Bronchial epithelial cell (primary cell): Measurements from ENCODE around the gene IL17C. TPM values are rescaled to one million over a fixed set of nuclear protein-coding genes. Genes with fewer than 3 reads are reported as not detected.

Experiments
- DNase-seq: peaks from one replicate; pipeline ENCODE4 v3.0.0-alpha.2; 2010; ENCODE audit warnings: low read depth
- FAIRE-seq: peaks from 2 replicates; lab custom pipeline; 2011; peaks lifted over from hg19 to GRCh38; lab: Jason Lieb, UNC
- H3K27me3 ChIP-seq: 2 replicates; pipeline ENCODE4 v1.5.1; 2011; ENCODE audit warnings: low read length; ENCODE audit not compliant: control insufficient read depth, insufficient read depth
- H3K36me3 ChIP-seq: 2 replicates; pipeline ENCODE4 v1.5.1; 2011; ENCODE audit warnings: low read length; ENCODE audit not compliant: control insufficient read depth, insufficient read depth
- H3K4me3 ChIP-seq: 2 replicates; pipeline ENCODE4 v1.5.1; 2011; ENCODE audit warnings: mild to moderate bottlenecking, low read depth, low read length, control low read depth
- CTCF ChIP-seq: IDR thresholded peaks from 2 replicates; pipeline ENCODE4 v1.5.1; 2011; ENCODE audit warnings: mild to moderate bottlenecking, moderate library complexity, low read length, control low read depth, inconsistent platforms; ENCODE audit not compliant: insufficient read depth, severe bottlenecking
- total RNA-seq: library from RNA; depleted of rRNA; stranded (reverse); fragments of >200 nt; gene quantifications from 2 replicates; pipeline ENCODE4 v1.2.1, GENCODE V29; 2014

Gene IL17C
- total RNA-seq, 1 donor from 2014 or later = under 0.01 TPM

DNA sequence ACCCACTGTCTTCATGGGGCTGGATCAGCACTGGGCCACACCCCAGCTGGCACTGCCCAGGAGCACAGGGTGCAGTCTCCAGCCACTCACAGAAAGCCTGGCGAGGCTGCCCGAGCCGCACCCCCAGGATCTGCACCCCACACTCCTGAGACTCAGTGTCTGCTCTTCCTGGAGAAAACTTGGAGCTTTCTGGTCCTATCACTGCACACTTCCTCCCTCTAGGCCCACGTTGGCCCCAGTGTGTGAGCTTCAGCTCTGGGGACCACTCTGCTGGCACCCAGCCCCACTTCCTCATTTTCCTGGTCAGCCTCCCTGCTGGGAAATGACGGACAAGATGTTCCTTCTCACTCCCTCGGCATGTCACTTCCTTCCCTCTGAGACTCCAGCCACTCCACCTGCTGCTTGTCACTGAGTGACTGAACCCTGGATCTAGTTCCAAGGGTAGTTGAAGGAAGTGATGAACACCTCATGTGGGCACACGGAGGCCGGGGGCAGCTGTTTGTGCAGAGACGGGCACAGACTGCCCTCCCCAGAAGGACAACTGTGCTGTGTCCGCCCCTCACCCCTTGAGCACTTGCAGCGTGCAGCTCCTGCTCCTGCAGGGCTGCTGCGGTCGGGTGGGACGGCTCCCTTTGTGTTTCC is 39.2 kb upstream of the IL17C start:
- H3K27me3 ChIP-seq = no peaks in the 10 kb centered on the region
- DNase-seq = no peak
- H3K4me3 ChIP-seq = no peak overlapping the region
- H3K36me3 ChIP-seq = peaks cover 29% of the 10 kb centered on the region
- FAIRE-seq = no peak
- no peak for TF ChIP-seq CTCF

DNA sequence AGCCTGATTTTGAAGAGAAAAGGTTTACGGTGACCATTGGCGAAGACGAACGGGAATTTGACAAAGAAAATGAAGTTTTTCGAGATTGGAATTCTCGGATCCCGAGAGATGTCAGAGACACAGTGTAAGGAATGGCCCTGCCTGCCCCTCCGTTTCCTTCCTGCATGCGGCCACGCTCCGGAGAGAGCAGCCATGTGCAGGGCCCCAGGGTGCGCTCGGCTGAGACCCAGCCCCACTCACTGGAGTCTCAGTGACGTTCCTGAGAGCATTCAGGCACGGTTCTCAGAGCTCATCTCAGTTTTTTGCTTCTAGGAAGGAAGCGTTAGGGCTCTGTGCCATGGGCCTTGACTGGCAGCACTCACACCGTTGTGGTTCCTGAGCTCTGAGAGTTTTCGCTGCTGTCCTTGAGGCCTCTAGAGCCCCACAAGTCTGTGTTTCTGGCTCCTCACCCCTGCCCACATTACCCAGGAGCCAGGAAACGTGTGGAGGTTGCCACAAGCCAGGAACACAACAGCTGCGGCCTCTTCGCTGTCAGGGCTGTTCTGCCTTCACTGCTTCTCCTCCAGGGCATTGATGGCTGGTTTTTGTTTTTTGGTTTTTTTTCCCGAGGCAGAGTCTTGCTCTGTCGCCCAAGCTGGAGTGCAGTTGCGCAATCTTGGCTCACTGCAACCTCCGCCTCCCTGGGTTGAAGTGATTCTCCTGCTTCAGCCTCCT is 38.4 kb upstream of the IL17C start:
- H3K4me3 ChIP-seq = no peak overlapping the region
- no peak for FAIRE-seq
- TF ChIP-seq CTCF = no peak
- no peak for DNase-seq
- H3K27me3 ChIP-seq = no peaks in the 10 kb centered on the region
- peaks cover 32% of the 10 kb centered on the region for H3K36me3 ChIP-seq

DNA sequence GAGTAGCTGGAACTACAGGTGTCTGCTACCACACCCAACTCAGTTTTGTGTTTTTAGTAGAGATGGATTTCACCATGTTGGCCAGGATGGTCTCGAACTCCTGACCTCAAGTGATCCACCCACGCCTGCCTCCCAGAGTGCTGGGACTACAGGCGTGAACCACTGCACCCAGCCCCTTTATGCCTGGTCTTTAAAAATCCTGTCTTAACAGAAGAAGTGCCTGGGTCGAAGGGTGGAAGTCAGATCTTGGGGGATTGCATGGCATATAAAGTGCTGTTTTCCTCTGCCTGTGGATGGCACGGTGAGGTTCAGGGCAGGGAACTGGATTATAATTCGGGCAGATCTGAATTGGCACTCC is 37.9 kb upstream of the IL17C start:
- Histone ChIP-seq H3K27me3 (no peaks in the 10 kb centered on the region), H3K36me3 (peaks cover 36% of the 10 kb centered on the region), H3K4me3 (no peak overlapping the region)
- TF ChIP-seq CTCF = no peak
- DNase-seq (no peak), FAIRE-seq (no peak)

- DNase-seq (no peak), FAIRE-seq (no peak)
- Histone ChIP-seq H3K27me3 (no peaks in the 10 kb centered on the region), H3K4me3 (no peak overlapping the region), H3K36me3 (peaks cover 38% of the 10 kb centered on the region)
- TF ChIP-seq CTCF = no peak
Measured at GRCh38 chr16:88601313-88602036, 36.9 kb upstream of the IL17C start.

- Histone ChIP-seq H3K27me3 (no peaks in the 10 kb centered on the region), H3K4me3 (no peak overlapping the region), H3K36me3 (peaks cover 38% of the 10 kb centered on the region)
- no peak for FAIRE-seq
- DNase-seq = no peak
- TF ChIP-seq CTCF = no peak
Measured at GRCh38 chr16:88602091-88602490, 36.3 kb upstream of the IL17C start.
